H9 (cell line): ENCODE measurements around the gene KLHDC1. TPM values are rescaled to one million over a fixed set of nuclear protein-coding genes. Genes with fewer than 3 reads are reported as not detected.
"Not testable (repeated sequence)": the region's sequence is repeated elsewhere in the genome, so short reads cannot be mapped to it uniquely, and the experiment has no call there.

Experiments
- DNase-seq: peaks from one replicate; pipeline ENCODE4 v3.0.0-alpha.2; 2017
- H2AFZ ChIP-seq: one replicate; pipeline ENCODE4 v1.6.1; 2013; ENCODE audit warnings: mild to moderate bottlenecking, low read length, control low read depth, moderate library complexity
- H2AK5ac ChIP-seq: 2 replicates; pipeline ENCODE4 v1.6.1; 2013; ENCODE audit warnings: low read length, control low read depth, mixed read lengths; ENCODE audit not compliant: insufficient read length
- H2BK120ac ChIP-seq: one replicate; pipeline ENCODE4 v1.6.1; 2013; ENCODE audit warnings: low read depth, mild to moderate bottlenecking, low read length, control low read depth, inconsistent platforms; ENCODE audit not compliant: poor library complexity, severe bottlenecking
- H2BK12ac ChIP-seq: 2 replicates; pipeline ENCODE4 v1.6.1; 2013; ENCODE audit warnings: low read length, control low read depth, mixed read lengths, low read depth; ENCODE audit not compliant: insufficient read length
- H2BK15ac ChIP-seq: 2 replicates; pipeline ENCODE4 v1.6.1; 2013; ENCODE audit warnings: low read depth, low read length, control low read depth
- H2BK20ac ChIP-seq: one replicate; pipeline ENCODE4 v1.6.1; 2013; ENCODE audit warnings: low read depth, mild to moderate bottlenecking, low read length, control low read depth, inconsistent platforms; ENCODE audit not compliant: poor library complexity, severe bottlenecking
- H2BK5ac ChIP-seq: 2 replicates; pipeline ENCODE4 v1.6.1; 2013; ENCODE audit warnings: low read length, control low read depth, mixed read lengths; ENCODE audit not compliant: insufficient read length
- H3K14ac ChIP-seq: 2 replicates; pipeline ENCODE4 v1.6.1; 2013; ENCODE audit warnings: low read length, control low read depth; ENCODE audit not compliant: insufficient read depth
- H3K18ac ChIP-seq: 2 replicates; pipeline ENCODE4 v1.6.1; 2013; ENCODE audit warnings: low read depth, mild to moderate bottlenecking, mixed read lengths, low read length, control low read depth; ENCODE audit not compliant: insufficient read length
- H3K23ac ChIP-seq: 2 replicates; pipeline ENCODE4 v1.6.1; 2013; ENCODE audit warnings: low read length, control low read depth, mixed read lengths, low read depth; ENCODE audit not compliant: insufficient read length
- H3K23me2 ChIP-seq: 2 replicates; pipeline ENCODE4 v1.6.1; 2013; ENCODE audit warnings: low read depth, mild to moderate bottlenecking, mixed read lengths, low read length, control low read depth; ENCODE audit not compliant: insufficient read length, poor library complexity, severe bottlenecking
- H3K27ac ChIP-seq: 2 replicates; pipeline ENCODE4 v1.5.1; 2013; ENCODE audit warnings: low read length, control low read depth, mixed read lengths, low read depth; ENCODE audit not compliant: insufficient read length
- H3K27me3 ChIP-seq: 2 replicates; pipeline ENCODE4 v1.6.1; 2013; ENCODE audit warnings: low read length, control low read depth, inconsistent platforms; ENCODE audit not compliant: insufficient read depth
- H3K4ac ChIP-seq: 2 replicates; pipeline ENCODE4 v1.6.1; 2013; ENCODE audit warnings: low read depth, mild to moderate bottlenecking, control low read depth, inconsistent platforms, low read length, moderate library complexity
- H3K4me1 ChIP-seq: 2 replicates; pipeline ENCODE4 v1.6.1; 2013; ENCODE audit warnings: low read length, control low read depth, inconsistent platforms; ENCODE audit not compliant: insufficient read depth
- H3K4me2 ChIP-seq: 2 replicates; pipeline ENCODE4 v1.6.1; 2013; ENCODE audit warnings: low read length, control low read depth, mixed read lengths; ENCODE audit not compliant: insufficient read length, insufficient read depth
- H3K56ac ChIP-seq: 2 replicates; pipeline ENCODE4 v1.6.1; 2013; ENCODE audit warnings: low read depth, mild to moderate bottlenecking, mixed read lengths, low read length, control low read depth; ENCODE audit not compliant: insufficient read length
- H3K79me1 ChIP-seq: 2 replicates; pipeline ENCODE4 v1.6.1; 2013; ENCODE audit warnings: low read depth, mild to moderate bottlenecking, moderate library complexity, low read length, control low read depth, inconsistent platforms; ENCODE audit not compliant: insufficient read depth, poor library complexity, severe bottlenecking
- H3K79me2 ChIP-seq: 2 replicates; pipeline ENCODE4 v1.6.1; 2013; ENCODE audit warnings: low read length, control low read depth, inconsistent platforms; ENCODE audit not compliant: insufficient read depth
- H3K9ac ChIP-seq: 2 replicates; pipeline ENCODE4 v1.6.1; 2013; ENCODE audit warnings: low read length, control low read depth, mixed read lengths; ENCODE audit not compliant: insufficient read length; ENCODE audit errors: extremely low read depth
- H3K9me3 ChIP-seq: one replicate; pipeline ENCODE4 v1.6.1; 2013; ENCODE audit warnings: low read depth, low read length, inconsistent platforms; ENCODE audit not compliant: control insufficient read depth
- H3T11ph ChIP-seq: one replicate; pipeline ENCODE4 v1.6.1; 2013; ENCODE audit warnings: mild to moderate bottlenecking, low read length, control low read depth, inconsistent platforms
- H4K20me1 ChIP-seq: one replicate; pipeline ENCODE4 v1.6.1; 2013; ENCODE audit not compliant: control insufficient read depth, insufficient read length, insufficient read depth
- H4K5ac ChIP-seq: 2 replicates; pipeline ENCODE4 v1.6.1; 2013; ENCODE audit warnings: low read depth, mild to moderate bottlenecking, mixed read lengths, low read length, control low read depth; ENCODE audit not compliant: insufficient read length
- H4K8ac ChIP-seq: replicated peaks from 2 replicates; pipeline ENCODE4 v1.6.1; 2013; ENCODE audit warnings: low read length, control low read depth, mixed read lengths, low read depth; ENCODE audit not compliant: insufficient read length
- H4K91ac ChIP-seq: 2 replicates; pipeline ENCODE4 v1.6.1; 2013; ENCODE audit warnings: low read depth, mild to moderate bottlenecking, moderate library complexity, mixed read lengths, low read length, control low read depth; ENCODE audit not compliant: insufficient read length
- H3K27ac Mint-ChIP-seq, 3 experiments: 2 replicates in 2 of 3; 3 replicates in 1 of 3; pipeline ENCODE4 v1.8.0; 2020 to 2021; ENCODE audit warnings: mixed read lengths in 3 of 3, mild to moderate bottlenecking in 1 of 3, moderate library complexity in 1 of 3
- H3K27me3 Mint-ChIP-seq: 2 replicates; pipeline ENCODE4 v1.8.0; 2021; ENCODE audit warnings: low read depth, mild to moderate bottlenecking, moderate library complexity, mixed read lengths
- H3K36me3 Mint-ChIP-seq, 3 experiments: 2 replicates in 2 of 3; 3 replicates in 1 of 3; pipeline ENCODE4 v1.8.0; 2020 to 2021; ENCODE audit warnings: low read depth in 3 of 3, mixed read lengths in 3 of 3; ENCODE audit not compliant: insufficient read depth in 1 of 3
- H3K4me1 Mint-ChIP-seq, 2 experiments: 2 replicates each; pipeline ENCODE4 v1.8.0; 2020; ENCODE audit warnings: mixed read lengths in 2 of 2
- H3K4me3 Mint-ChIP-seq, 2 experiments: 2 replicates in 1 of 2; 3 replicates in 1 of 2; pipeline ENCODE4 v1.8.0; 2020 to 2021; ENCODE audit warnings: mild to moderate bottlenecking in 2 of 2, mixed read lengths in 2 of 2, moderate library complexity in 1 of 2
- H3K9me3 Mint-ChIP-seq, 2 experiments: 2 replicates in 1 of 2; 3 replicates in 1 of 2; pipeline ENCODE4 v1.8.0; 2020; ENCODE audit warnings: mild to moderate bottlenecking in 2 of 2, mixed read lengths in 2 of 2, moderate library complexity in 1 of 2
- WGBS: extraction: QIAGEN DNeasy Blood & Tissue Kit; methylation state at CpG from one replicate; pipeline ENCODE4 v1.1.7; 2013; ENCODE audit warnings: missing lambda C conversion rate, low lambda C conversion rate, mixed read lengths; ENCODE audit not compliant: insufficient read length; ENCODE audit errors: extremely low coverage; 5-methylcytosine and 5-hydroxymethylcytosine counted together
- total RNA-seq: library from RNA; stranded (reverse); gene quantifications from 2 replicates; pipeline ENCODE4 v1.2.1, GENCODE V29; 2021
- TF ChIP-seq, protein P1 (sequence below): fragments of 200-600 bp; sonication (generic); conservative IDR thresholded peaks from 3 replicates; pipeline ENCODE4 v1.8.0; 2021; ENCODE audit warnings: antibody characterized with exemption, mild to moderate bottlenecking

The KLHDC1 gene
- total RNA-seq, 1 experiment from 2014 or later, result not detected

DNA sequence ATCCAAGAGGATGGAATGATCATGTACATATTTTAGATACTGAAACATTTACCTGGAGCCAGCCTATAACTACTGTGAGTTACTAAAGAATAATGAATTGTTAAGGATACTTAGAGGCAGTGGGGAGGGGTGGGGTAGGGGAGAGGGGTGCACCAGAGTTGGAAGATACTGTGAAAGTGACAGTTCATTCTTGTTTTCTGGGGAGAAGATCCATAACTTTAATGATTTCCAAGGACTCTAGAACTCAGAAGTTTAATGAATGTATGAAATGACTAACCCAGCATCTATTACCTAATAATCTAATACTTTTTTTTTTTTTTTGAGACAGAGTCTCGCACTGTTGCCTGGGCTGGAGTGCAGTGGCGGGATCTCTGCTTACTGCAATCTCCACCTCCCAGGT is 85.5 kb downstream of the KLHDC1 start:
- Histone ChIP-seq H2BK5ac (no peak overlapping the region), H3K4me2 (no peak overlapping the region), H2BK12ac (no peak overlapping the region), H3K14ac (no peak overlapping the region), H3K4me1 (no peaks in the 10 kb centered on the region), H3K79me1 (no peaks in the 10 kb centered on the region), H2BK15ac (no peak overlapping the region), H3T11ph (no peak overlapping the region), H3K4ac (no peak overlapping the region), H2AK5ac (no peak overlapping the region), H2BK120ac (no peak overlapping the region), H3K56ac (no peak overlapping the region), H4K5ac (no peak overlapping the region), H3K79me2 (no peaks in the 10 kb centered on the region), H3K9ac (no peak overlapping the region), H2BK20ac (no peak overlapping the region), H2AFZ (no peak overlapping the region), H3K18ac (no peak overlapping the region), H3K23me2 (no peaks in the 10 kb centered on the region), H3K27ac (no peak overlapping the region), H4K91ac (no peak overlapping the region), H3K23ac (no peak overlapping the region), H3K9me3 (no peaks in the 10 kb centered on the region), H4K8ac (no peak overlapping the region), H3K27me3 (no peaks in the 10 kb centered on the region), H4K20me1 (no peaks in the 10 kb centered on the region)
- Mint-ChIP-seq H3K27me3 (no peaks in the 10 kb centered on the region), H3K27ac (no peak overlapping the region), H3K4me1 (no peaks in the 10 kb centered on the region), H3K4me3 (no peak overlapping the region), H3K9me3 (no peaks in the 10 kb centered on the region), H3K36me3 (peaks cover 21 to 79% (median 57%) of the 10 kb centered on the region in 3 experiments; a peak in 6 of 7 replicates)
- TF ChIP-seq, protein P1, sequence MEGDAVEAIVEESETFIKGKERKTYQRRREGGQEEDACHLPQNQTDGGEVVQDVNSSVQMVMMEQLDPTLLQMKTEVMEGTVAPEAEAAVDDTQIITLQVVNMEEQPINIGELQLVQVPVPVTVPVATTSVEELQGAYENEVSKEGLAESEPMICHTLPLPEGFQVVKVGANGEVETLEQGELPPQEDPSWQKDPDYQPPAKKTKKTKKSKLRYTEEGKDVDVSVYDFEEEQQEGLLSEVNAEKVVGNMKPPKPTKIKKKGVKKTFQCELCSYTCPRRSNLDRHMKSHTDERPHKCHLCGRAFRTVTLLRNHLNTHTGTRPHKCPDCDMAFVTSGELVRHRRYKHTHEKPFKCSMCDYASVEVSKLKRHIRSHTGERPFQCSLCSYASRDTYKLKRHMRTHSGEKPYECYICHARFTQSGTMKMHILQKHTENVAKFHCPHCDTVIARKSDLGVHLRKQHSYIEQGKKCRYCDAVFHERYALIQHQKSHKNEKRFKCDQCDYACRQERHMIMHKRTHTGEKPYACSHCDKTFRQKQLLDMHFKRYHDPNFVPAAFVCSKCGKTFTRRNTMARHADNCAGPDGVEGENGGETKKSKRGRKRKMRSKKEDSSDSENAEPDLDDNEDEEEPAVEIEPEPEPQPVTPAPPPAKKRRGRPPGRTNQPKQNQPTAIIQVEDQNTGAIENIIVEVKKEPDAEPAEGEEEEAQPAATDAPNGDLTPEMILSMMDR, result no peak
- DNase-seq, result no peak
- no CpG with 5 or more reads among the region's 2 CpGs for WGBS

DNA sequence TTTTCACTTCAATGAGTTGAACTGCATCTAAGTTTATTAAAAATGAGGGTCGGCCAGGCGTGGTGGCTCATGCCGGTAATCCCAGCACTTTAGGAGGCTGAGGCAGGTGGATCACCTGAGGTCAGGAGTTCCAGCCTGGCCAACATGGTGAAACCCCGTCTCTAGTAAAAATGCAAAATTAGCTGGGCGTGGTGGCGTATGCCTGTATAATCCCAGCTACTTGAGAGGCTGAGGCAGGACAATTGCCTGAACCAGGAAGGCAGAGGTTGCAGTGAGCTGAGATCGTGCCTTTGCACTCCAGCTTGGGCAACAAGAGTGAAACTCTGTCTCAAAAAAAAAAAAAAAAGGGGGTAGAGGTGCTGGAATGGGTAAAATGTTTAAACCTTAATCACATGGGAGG is 88.1 kb downstream of the KLHDC1 start:
- not testable (repeated sequence) for H2BK20ac ChIP-seq

More for the DNA sequence above, 88.1 kb downstream of the KLHDC1 start:
- H3K9me3 ChIP-seq, H2BK120ac ChIP-seq, H2BK12ac ChIP-seq, H3K56ac ChIP-seq, H3K4ac ChIP-seq, H3K27me3 ChIP-seq, H3T11ph ChIP-seq, H3K4me1 Mint-ChIP-seq, H2AFZ ChIP-seq, H3K14ac ChIP-seq, H3K23me2 ChIP-seq, DNase-seq, H3K18ac ChIP-seq, H2BK5ac ChIP-seq, H3K4me2 ChIP-seq, H2BK15ac ChIP-seq, H3K9me3 Mint-ChIP-seq, H3K9ac ChIP-seq, H3K27ac ChIP-seq, H3K79me1 ChIP-seq, H3K4me1 ChIP-seq, H2AK5ac ChIP-seq, H3K79me2 ChIP-seq, H3K4me3 Mint-ChIP-seq, H4K8ac ChIP-seq, H3K27me3 Mint-ChIP-seq, H4K91ac ChIP-seq, H4K20me1 ChIP-seq, H3K23ac ChIP-seq, H4K5ac ChIP-seq, H3K27ac Mint-ChIP-seq: not testable (repeated sequence)
- WGBS, result no CpG with 5 or more reads among the region's 7 CpGs
- H3K36me3 Mint-ChIP-seq, result peaks cover 27 to 85% (median 64%) of the 10 kb centered on the region in 3 experiments; a peak in 6 of 7 replicates
